Measurements from ENCODE around the gene NDUFA11. TPM values are rescaled to one million over a fixed set of nuclear protein-coding genes. Genes with fewer than 3 reads are reported as not detected.
"Not testable (repeated sequence)": the region's sequence is repeated elsewhere in the genome, so short reads cannot be mapped to it uniquely, and the experiment has no call there.

NDUFA11 gene
- total RNA-seq, 2 donors from 2014 or later, result 175 to 187 TPM

DNA sequence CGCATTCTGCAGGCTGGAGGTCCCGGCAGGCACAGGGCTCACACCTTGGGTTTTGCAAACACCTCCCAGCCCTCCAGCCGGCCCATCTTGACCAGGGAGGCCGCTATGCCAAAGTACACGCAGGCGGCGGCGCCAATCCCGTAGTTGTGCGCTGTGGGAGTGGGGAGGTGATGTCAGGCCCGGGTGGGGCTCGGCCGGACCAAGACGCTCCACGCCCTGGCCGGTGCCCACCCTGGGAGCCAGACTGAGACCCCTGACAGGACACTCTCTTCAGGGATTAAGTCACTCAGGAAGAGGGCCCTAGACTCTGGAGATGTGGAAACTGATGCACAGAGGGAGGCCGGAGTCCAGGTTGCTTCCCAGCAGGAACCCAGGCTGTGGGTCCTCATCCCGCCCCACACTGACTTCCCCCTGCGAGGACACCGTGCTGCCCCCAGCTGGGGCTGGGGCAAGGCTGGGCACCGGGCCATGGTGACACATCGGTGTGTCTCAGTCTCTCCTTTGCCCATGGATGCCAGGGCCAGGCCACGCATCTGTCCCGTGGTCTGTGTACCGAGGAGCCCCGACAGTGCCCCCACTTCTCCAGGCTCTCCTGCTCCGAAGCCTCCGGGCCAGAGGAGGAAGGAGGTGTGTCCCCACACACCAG, 8.8 kb downstream of the NDUFA11 start:
- DNase-seq (no peak), ATAC-seq (no peak)
- intact Hi-C loops (cut with DNase I, micrococcal nuclease), result loop anchor here (5.0 kb wide), 1 partner anchor 88 kb away; the partner anchor contains the start of gene NRTN (in 2 of the 2)

GRCh38 chr19:5893907-5894703, 9.5 kb downstream of the NDUFA11 start:
- no peak for ATAC-seq
- no peak for DNase-seq
- intact Hi-C loops (cut with DNase I, micrococcal nuclease), result loop anchor here in 1 of 2 donors (5.0 kb wide), 1 partner anchor 87 kb away; the partner anchor contains the start of gene NRTN

- no peak for DNase-seq
- ATAC-seq, result no peak
- intact Hi-C loops (cut with DNase I, micrococcal nuclease), result loop anchor here in 1 of 2 donors (5.0 kb wide), 1 partner anchor 86 kb away; the partner anchor contains the start of gene NRTN
Measured at GRCh38 chr19:5893296-5893903, 10.2 kb downstream of the NDUFA11 start.

- intact Hi-C loops (cut with DNase I, micrococcal nuclease), result loop anchor here in 1 of 2 donors (5.0 kb wide), 1 partner anchor 86 kb away; the partner anchor contains the start of gene NRTN
- DNase-seq (no peak), ATAC-seq (peak; percentile 3)
Measured at GRCh38 chr19:5892772-5893275, 10.8 kb downstream of the NDUFA11 start.

DNA sequence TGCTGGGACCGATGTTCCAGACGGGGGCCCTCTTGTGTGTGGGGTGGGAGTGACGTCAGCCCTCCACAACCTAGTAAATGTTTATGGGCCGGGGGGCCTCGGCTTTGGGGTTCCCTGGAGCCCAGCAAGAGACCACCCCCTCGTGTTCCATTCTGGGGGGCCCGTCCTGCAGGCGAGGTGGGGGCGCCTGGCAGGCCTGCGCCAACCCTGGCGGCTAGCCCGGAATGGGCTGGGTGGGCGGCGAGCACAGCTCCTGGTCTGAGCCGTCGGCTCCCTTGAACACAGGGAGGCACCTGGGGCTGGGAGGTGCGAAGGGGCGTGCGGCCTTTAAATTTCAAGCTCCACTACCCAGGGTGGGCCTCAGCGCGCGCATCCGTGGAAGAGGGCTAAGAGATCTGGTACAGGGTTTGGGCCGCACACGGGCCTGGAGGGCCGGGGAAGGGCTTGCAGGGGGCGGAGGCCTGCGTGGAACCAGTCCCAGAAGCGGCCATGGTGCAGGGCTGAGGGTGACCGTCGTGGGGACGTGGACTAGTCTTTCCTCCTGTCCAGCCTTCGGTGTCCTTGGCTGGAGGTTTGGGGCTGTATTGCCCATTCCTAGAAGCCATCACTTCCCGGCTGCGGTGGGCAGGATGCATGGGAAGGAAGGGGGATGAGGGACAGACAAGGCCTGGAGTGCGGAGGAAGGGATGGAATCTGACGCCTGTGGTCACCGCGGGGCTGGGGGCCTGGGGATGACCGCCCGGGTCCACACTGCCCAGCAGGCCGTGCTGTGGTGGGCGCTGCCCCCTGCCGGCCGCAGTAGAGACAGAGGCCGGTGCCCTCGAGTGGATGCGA, 11.4 kb downstream of the NDUFA11 start:
- intact Hi-C loops (cut with DNase I, micrococcal nuclease), result loop anchor here in 1 of 2 donors (5.0 kb wide), 1 partner anchor 85 kb away; the partner anchor contains the start of gene NRTN
- peak; percentile 79 for ATAC-seq
- peak in 1 of 2 donors; percentile 63 for DNase-seq

DNA sequence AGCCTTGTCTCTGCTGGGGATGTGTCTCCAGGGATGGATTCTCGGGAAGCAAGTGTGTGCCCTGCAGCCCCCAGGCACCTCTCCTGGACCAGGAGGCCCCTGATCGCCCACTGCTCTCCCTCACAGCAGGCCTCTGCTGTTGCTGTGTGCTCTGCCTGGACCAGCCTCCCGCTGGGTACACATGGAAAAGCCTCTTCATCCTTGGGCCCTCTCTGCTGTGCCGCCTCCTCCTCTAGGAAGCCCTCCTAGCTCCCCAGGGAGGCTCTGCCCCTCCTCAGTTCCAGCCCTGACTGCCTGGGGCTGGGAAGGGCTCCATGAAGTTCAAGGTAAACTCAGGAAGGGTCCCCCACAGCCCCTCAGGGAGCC, 12.0 kb downstream of the NDUFA11 start:
- intact Hi-C loops (cut with DNase I, micrococcal nuclease), result loop anchor here in 1 of 2 donors (5.0 kb wide), 1 partner anchor 84 kb away; the partner anchor contains the start of gene NRTN
- ATAC-seq, result peak; percentile 9

GRCh38 chr19:5890099-5890498, 13.5 kb downstream of the NDUFA11 start:
- intact Hi-C loops (cut with DNase I, micrococcal nuclease), result loop anchor here in 1 of 2 donors (5.0 kb wide), 1 partner anchor 83 kb away; the partner anchor contains the start of gene NRTN
- DNase-seq (no peak), ATAC-seq (no peak)

More for the DNA sequence above, 12.0 kb downstream of the NDUFA11 start:
- no peak for DNase-seq

- ATAC-seq (no peak), DNase-seq (no peak)
- intact Hi-C loops (cut with DNase I, micrococcal nuclease), result no loop called here
Measured at GRCh38 chr19:5889288-5889971, 14.2 kb downstream of the NDUFA11 start.

DNA sequence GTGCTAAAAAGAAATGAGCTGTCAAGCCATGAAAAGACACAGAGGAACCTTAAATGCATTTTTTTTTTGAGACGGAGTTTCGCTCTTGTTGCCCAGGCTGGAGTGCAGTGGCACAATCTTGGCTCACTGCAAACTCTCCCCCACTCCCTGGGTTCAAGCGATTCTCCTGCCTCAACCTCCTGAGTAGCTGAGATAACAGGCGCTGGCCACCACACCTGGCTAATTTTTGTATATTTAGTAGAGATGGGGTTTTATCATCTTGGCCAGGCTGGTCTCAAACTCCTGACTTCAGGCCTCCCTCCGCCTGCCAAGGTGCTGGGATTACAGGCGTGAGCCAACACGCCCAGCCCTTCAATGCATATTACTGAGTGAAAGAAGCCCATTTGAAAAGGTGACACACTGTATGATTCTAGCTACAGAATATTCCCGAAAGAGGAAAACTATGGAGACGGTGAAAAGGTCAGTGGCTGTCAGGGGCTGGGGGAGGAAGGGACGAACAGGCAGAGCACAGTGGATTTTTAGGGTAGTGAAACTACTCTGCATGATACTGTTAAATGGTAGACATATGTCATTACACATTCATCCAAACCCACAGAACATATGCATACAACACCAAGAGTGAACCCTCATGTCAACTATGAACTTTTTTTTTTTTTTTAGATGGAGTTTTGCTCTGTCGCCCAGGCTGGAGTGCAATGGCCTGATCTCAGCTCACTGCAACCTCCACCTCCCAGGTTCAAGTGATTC, 19.4 kb downstream of the NDUFA11 start:
- intact Hi-C loops (cut with DNase I, micrococcal nuclease); ATAC-seq; DNase-seq: not testable (repeated sequence)

GRCh38 chr19:5883157-5883873, 20.3 kb downstream of the NDUFA11 start:
- intact Hi-C loops (cut with DNase I, micrococcal nuclease); DNase-seq; ATAC-seq: not testable (repeated sequence)

GRCh38 chr19:5882421-5882968, 21.1 kb downstream of the NDUFA11 start:
- ATAC-seq (no peak), DNase-seq (no peak)
- intact Hi-C loops (cut with DNase I, micrococcal nuclease), result no loop called here

- intact Hi-C loops (cut with DNase I, micrococcal nuclease), result no loop called here
- ATAC-seq, result no peak
Measured at GRCh38 chr19:5881543-5882299, 21.9 kb downstream of the NDUFA11 start.

GRCh38 chr19:5880604-5881078, 22.9 kb downstream of the NDUFA11 start:
- ATAC-seq (peak; percentile 46), DNase-seq (peak; percentile 45 to 68)
- intact Hi-C loops (cut with DNase I, micrococcal nuclease), result no loop called here

More at GRCh38 chr19:5881543-5882299, 21.9 kb downstream of the NDUFA11 start:
- DNase-seq, result no peak

GRCh38 chr19:5880196-5880595, 23.4 kb downstream of the NDUFA11 start:
- intact Hi-C loops (cut with DNase I, micrococcal nuclease), result no loop called here
- DNase-seq (no peak), ATAC-seq (no peak)

DNA sequence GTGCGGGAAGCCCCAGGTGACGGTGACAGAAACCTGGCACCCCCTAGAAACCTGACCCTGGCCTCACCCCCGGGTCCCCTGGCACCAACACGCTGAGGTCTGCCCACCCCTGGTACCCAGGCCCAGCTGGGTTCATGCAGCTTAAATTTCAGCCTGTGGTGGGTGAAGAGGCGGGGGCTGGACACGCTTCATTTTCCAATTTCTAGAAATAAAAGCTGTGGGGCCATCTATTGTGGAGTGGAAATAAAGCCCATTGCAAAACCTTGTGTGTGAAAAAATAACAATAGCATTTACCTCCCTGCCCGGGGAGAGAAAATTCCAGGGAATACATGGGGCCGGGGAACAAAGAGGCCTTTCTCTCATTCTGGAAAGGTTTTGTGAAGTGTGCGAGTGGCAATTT, 25.7 kb downstream of the NDUFA11 start:
- no peak for DNase-seq
- intact Hi-C loops (cut with DNase I, micrococcal nuclease), result no loop called here
- no peak for ATAC-seq
